NK-92 (cell line): ENCODE results near the gene RAC3.

Experiments
- DNase-seq: peaks from one replicate; lab custom pipeline; 2025; ENCODE audit not compliant: unreplicated experiment; lab: John Stamatoyannopoulos, UW

Gene RAC3

DNA sequence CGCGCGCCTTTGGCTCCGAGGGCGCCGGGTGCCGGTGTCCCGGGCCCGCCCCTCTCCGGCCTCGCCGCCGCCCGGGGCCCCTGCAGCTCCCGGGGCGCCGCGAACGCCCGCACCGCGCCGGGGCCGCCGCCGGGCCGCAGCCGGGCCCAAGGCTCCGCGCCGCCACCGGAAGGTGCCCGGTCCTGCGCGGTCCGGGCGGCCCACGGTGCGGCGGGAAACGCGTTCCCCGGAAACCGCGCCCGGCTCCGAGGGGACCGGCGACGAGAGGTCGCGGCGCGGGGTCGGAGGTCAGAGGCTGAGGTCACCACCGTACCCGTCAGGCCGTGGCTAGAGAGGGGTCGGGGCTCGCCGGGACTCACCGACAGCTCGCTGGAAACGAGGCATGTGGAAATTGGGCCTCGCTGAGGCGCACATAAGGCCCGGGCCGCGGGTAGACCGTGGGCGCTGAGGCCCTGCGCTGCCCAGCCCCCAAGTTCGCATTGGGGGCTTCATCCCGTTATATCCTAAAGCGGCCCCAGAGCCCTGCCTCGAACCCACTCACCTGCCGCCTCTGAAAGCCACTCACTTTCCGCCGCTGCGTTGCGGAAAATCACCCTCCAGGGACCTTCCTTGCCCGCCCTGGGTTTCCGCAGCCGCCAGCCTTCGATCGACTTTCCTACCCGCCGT is 34.3 kb downstream of the RAC3 start, which contains the start of gene DUS1L:
DUS1L (minus strand) TSS at position 167 of the 666 bp plus-strand sequence. CDS start 745 bp downstream, outside the sequence.
- no peak for DNase-seq

- no peak for DNase-seq
Measured at GRCh38 chr17:82070611-82071010, 39.1 kb downstream of the RAC3 start.

- no peak for DNase-seq
Measured at GRCh38 chr17:82072827-82073226, 41.3 kb downstream of the RAC3 start.

GRCh38 chr17:82073446-82073845 is 42.0 kb downstream of the RAC3 start:
- DNase-seq = no peak

GRCh38 chr17:82076018-82076784 is 44.7 kb downstream of the RAC3 start:
- no peak for DNase-seq

GRCh38 chr17:82076785-82077591 is 45.5 kb downstream of the RAC3 start:
- no peak for DNase-seq

DNA sequence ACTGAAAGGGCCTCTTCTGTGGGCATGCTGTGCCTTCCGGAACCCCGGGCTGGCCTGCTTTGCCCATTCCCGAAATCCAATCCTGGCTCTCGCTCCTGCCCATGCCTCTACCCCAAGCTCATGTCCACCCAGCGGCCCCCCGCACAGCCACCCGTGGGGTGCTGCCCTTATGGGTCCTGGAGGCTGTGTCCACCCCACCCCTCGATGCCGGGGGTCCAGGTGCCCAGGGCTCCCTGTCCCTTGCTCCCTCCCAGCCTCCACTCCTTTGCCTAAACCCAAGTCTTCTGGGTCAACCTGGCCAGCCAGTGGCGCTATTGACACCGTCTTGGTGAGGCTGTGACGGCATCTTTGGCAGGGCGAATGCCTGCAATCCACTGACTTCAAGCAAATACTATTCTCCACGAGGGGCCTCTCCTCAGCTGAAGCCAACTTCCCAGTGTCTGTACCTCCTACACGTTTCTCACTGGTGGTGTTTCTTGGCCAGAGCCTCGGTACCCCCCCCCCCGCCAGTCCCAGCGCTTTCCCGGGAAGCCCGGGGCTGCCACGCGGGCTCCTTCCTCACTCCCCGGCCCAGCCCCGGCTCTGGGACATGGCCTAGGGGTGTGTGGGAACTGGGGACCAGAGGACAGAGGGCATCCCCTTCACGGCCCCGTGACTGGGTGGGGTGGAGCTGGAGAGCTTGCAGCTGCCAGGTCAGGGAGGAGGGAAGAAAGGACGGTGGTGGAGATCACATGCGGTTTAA is 46.3 kb downstream of the RAC3 start:
- no peak for DNase-seq

- DNase-seq = no peak
Measured at GRCh38 chr17:82078433-82078832, 47.0 kb downstream of the RAC3 start.

GRCh38 chr17:82079001-82079677 is 47.7 kb downstream of the RAC3 start:
- no peak for DNase-seq

GRCh38 chr17:82080048-82080788 is 48.7 kb downstream of the RAC3 start:
- no peak for DNase-seq

DNA sequence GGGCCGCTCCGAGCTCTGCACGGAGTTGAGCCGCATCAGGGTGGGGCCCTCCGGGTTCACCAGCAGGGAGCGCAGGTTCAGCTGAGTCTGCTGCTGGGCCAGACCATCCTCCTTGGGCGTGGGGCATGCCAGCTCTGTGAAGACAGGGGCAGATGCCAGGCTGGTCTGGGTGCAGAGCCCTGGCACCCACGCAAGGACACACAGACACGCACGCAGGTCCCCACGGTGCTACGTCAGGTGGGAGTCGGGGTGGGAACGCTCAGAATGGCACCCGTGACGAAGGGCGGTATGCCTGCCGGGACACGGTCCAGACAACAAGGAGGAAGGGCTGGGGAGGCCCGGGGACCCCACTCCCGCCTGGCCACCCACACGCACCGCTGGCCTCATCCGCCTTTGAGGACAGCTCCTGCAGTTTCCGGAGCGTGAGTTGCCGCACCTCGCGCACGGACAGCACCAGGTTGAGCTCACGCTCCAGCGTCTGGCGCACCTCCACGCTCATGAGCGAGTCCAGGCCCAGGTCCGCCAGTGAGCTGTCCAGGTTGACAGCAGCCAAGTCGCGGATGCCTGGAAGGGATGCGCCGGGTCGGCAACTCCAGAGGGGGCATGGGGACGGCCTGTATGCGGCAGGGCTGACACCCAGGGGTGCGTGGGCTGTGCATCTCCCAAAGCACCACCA is 49.4 kb downstream of the RAC3 start:
- DNase-seq = no peak

DNA sequence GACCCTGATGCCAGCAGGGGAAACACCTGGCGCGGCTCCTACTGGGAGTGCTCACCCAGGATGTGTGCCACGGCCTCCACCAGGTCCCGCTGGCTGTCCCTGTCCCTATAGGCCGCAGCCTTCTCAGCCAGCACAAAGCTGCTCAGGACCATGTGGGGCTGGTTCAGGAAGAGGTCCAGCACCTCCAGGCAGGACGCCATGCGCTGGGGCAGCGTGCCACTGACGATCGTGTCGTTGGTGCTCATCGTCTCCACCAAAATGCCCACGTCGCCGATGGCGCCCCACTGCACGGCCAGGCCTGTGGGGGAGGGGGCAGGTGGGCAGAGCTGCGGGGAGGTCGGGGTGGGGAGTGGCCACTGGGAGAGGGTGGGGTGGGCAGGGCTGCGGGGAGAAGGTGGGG is 50.1 kb downstream of the RAC3 start:
- no peak for DNase-seq

GRCh38 chr17:82081966-82082365 is 50.5 kb downstream of the RAC3 start:
- DNase-seq = no peak

DNA sequence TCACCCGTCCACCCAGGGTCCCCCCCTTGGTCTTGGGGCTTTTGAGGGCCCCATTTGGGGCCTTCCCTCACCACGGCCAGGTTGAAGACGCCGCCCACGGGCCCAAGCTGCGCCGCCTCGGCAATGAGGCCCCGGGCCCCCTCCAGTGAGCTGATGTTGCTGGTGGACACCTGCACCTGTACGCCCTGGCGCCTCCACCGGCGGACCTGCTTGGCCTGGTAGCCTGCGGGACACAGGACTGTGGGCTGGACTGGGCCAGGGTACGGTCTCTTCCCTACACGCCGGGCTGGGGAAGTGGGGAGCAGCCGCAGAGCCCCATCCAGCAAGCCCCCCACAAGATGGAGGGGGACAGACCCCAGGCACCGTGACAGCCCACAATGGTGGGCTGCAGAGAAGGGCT is 51.0 kb downstream of the RAC3 start:
- no peak for DNase-seq

DNA sequence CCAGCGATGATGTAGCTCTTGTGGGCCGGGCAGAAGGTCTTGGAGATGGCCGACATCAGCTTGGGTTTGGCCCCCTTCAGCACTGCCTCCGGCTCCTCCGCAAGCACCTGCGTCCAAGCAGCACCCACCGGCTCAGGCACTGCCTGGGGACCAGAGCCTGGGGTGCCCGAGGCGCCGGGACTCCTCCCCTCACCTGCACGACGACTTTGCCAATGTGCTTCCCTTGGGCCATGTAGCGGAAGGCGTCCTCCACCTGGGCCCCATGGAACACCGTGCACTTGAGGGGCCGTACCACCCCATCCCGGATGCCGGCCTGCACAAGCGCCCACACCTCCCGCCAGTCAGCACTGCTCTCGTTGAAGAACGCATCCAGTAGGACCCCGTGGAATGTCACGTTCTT is 51.5 kb downstream of the RAC3 start:
- no peak for DNase-seq
